PC-9 (cell line): ENCODE data around the gene DIDO1.

ENCODE experiments used
- CTCF ChIP-seq: fragments of 200-600 bp; sonication (generic); conservative IDR thresholded peaks from 2 replicates; pipeline ENCODE4 v1.6.1; 2017; ENCODE audit warnings: mixed run types, antibody characterized with exemption, mild to moderate bottlenecking, moderate library complexity
- EZH2 ChIP-seq: fragments of 200-600 bp; sonication (generic); IDR thresholded peaks from 2 replicates; pipeline ENCODE4 v1.8.0; 2017; ENCODE audit warnings: antibody characterized with exemption, low read depth

- TF ChIP-seq CTCF (no peak), EZH2 (no peak)
Measured at GRCh38 chr20:62945771-62946339, 19.6 kb upstream of the DIDO1 start.
